Activated T-cell treated with anti-CD3 and anti-CD28 coated beads, Interleukin-2, amount 50 U/mL, for 4 hours (primary cell): Measurements from ENCODE around the gene CD248. TPM values are rescaled to one million over a fixed set of nuclear protein-coding genes. Genes with fewer than 3 reads are reported as not detected.
"Not testable (repeated sequence)": the region's sequence is repeated elsewhere in the genome, so short reads cannot be mapped to it uniquely, and the experiment has no call there.

ENCODE experiments used
- ATAC-seq, 2 donors: fragments of 200-7000 bp; cut with Tn5 transposase; one replicate each; pipeline ENCODE4 v1.10.0; 2021
- DNase-seq: peaks from one replicate; pipeline ENCODE4 v3.0.0-alpha.2; 2020
- H3K27me3 Mint-ChIP-seq: one replicate; pipeline ENCODE4 v1.8.0; 2021; ENCODE audit warnings: low read depth, mixed read lengths
- H3K36me3 Mint-ChIP-seq: one replicate; pipeline ENCODE4 v1.8.0; 2022; ENCODE audit warnings: mixed read lengths; ENCODE audit not compliant: insufficient read depth
- H3K4me1 Mint-ChIP-seq: one replicate; pipeline ENCODE4 v1.8.0; 2021; ENCODE audit warnings: low read depth, mixed read lengths
- H3K4me3 Mint-ChIP-seq: one replicate; pipeline ENCODE4 v1.8.0; 2021; ENCODE audit warnings: mild to moderate bottlenecking, moderate library complexity, mixed read lengths
- H3K9me3 Mint-ChIP-seq: one replicate; pipeline ENCODE4 v1.8.0; 2021; ENCODE audit warnings: mixed read lengths
- total RNA-seq, 3 donors: library from RNA; stranded (reverse); gene quantifications; one replicate each; pipeline ENCODE4 v1.2.1, GENCODE V29; 2021

CD248 gene
- total RNA-seq, 3 donors from 2014 or later: 0.65 to 1.5 (median 0.82) TPM

DNA sequence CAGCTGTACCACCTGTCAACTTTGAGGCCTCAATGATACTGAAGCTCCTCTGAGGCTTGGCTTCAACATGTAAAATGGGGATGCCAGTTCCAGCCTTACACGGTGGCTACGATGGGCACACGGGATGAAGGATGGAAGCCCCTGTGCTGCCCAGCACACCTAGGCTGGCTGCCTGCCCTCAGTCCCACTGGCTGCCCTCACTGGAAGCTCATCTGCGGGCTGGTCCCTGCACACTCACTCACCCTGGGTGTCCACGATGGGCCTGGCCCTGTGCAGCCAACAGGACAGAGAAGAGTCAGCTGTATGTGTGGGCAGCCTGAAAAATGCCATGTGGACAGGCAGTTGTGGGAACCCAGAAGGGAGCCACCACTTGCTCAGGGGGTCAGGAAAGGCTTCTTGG, 30.1 kb downstream of the CD248 start:
- peaks cover 5% of the 10 kb centered on the region for H3K27me3 Mint-ChIP-seq
- H3K4me3 Mint-ChIP-seq: peak overlapping the region; percentile 94

DNA sequence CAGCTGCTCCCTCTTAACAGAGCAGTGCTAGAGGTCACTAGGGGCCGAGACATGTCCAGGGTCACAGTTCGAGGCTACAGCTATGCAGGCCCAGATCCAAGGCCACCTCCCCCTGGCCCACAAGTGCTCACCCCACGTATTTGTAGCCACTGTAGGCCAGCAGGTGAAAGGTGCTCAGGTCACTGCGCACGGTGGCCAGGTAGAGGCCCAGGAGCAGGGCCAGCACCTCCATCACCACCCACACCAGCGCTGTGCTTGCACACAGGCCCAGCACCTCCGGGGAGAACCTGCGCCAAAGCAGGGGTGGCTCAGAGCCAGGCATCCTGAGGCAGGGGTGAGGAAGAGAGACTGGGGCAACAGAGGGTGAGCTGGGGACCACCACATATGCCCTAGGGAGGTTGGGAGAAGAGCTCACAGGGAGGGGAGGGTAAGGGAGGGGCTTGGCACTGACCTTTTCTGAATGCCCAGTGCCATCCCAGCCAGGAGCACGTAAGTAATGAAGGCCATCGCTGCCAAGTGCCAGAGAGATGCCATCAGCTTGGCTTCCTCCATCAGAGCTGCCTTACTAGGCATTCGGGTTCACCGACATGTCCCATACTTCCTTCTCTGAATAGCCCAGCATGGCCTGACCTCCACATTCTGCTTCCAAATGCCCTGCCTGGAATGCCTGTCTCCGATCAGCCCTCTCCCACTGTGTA, 31.4 kb downstream of the CD248 start:
- H3K4me1 Mint-ChIP-seq: peaks cover 38% of the 10 kb centered on the region
- no peaks in the 10 kb centered on the region for H3K27me3 Mint-ChIP-seq
- peaks cover 2% of the 10 kb centered on the region for H3K36me3 Mint-ChIP-seq
- ATAC-seq (no peak), DNase-seq (no peak)
- no peaks in the 10 kb centered on the region for H3K9me3 Mint-ChIP-seq
- H3K4me3 Mint-ChIP-seq: no peak overlapping the region

More for the DNA sequence above, 30.1 kb downstream of the CD248 start:
- no peak for DNase-seq
- Mint-ChIP-seq H3K9me3 (no peaks in the 10 kb centered on the region), H3K4me1 (peaks cover 37% of the 10 kb centered on the region), H3K36me3 (peaks cover 2% of the 10 kb centered on the region)
- no peak for ATAC-seq

DNA sequence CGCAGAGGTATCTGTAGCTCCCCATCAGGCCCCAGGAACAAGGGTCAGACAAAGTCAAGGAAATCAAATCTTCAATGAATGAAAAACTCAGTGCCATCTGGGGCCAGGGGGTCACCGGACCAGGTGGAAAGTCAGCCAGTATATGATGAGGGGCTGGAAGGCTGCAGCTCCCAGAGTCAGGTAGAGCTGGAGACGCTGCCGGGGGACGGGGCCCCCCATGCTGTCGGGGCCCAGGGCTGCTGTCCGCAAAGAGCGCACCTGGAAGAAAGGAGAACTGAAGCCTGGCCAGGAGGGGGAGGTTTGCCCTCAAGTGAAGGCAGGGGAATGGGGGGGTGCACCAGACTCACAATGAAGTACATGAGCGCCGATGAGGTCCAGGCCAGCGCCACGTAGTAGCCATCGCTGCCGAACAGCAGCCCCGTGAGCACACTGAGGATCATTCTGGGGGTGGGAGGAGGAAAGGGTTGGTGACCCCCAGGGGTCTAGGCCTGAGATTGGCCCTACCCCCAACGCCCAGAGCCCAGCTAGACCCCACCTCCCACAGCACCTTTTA, 32.2 kb downstream of the CD248 start:
- ATAC-seq: no peak
- peaks cover 2% of the 10 kb centered on the region for H3K36me3 Mint-ChIP-seq
- no peak overlapping the region for H3K4me3 Mint-ChIP-seq
- no peaks in the 10 kb centered on the region for H3K9me3 Mint-ChIP-seq
- no peaks in the 10 kb centered on the region for H3K27me3 Mint-ChIP-seq
- H3K4me1 Mint-ChIP-seq: peaks cover 31% of the 10 kb centered on the region
- DNase-seq: no peak

DNA sequence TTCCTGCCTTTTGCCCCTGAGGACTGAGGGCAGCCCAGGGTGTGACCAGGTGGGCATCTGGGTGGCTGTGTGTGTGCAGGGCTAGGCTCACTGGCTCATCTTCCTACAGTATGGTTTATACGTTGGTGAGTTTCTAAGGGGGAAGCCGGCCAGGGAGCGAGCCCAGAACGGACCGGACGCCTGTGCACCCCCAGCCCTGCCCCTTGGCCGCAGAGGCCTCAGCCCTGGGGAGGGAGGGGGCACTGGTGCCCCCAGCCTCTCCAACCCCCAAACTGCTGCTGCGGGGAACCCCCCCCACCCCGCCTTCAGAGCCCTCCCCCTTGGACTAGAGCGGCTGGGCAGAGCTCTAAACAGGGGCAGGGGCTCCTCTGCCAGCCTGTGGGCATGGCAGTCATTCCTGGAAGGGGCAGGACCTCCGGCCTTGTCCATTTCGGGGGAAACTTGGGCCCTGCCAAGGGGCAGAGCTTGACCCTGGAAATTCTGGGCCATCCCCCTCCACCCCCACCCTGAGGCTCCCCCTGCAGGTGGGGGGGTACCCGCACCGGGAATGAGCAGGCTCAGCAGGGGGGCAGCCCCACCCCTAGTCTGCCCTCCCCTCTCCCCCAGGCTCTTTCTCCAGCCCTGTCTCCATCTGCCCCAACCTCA, 33.3 kb downstream of the CD248 start:
- ATAC-seq (no peak), DNase-seq (no peak)
- Mint-ChIP-seq H3K9me3 (no peaks in the 10 kb centered on the region), H3K27me3 (no peaks in the 10 kb centered on the region), H3K36me3 (peaks cover 2% of the 10 kb centered on the region), H3K4me3 (no peak overlapping the region), H3K4me1 (peaks cover 32% of the 10 kb centered on the region)

DNA sequence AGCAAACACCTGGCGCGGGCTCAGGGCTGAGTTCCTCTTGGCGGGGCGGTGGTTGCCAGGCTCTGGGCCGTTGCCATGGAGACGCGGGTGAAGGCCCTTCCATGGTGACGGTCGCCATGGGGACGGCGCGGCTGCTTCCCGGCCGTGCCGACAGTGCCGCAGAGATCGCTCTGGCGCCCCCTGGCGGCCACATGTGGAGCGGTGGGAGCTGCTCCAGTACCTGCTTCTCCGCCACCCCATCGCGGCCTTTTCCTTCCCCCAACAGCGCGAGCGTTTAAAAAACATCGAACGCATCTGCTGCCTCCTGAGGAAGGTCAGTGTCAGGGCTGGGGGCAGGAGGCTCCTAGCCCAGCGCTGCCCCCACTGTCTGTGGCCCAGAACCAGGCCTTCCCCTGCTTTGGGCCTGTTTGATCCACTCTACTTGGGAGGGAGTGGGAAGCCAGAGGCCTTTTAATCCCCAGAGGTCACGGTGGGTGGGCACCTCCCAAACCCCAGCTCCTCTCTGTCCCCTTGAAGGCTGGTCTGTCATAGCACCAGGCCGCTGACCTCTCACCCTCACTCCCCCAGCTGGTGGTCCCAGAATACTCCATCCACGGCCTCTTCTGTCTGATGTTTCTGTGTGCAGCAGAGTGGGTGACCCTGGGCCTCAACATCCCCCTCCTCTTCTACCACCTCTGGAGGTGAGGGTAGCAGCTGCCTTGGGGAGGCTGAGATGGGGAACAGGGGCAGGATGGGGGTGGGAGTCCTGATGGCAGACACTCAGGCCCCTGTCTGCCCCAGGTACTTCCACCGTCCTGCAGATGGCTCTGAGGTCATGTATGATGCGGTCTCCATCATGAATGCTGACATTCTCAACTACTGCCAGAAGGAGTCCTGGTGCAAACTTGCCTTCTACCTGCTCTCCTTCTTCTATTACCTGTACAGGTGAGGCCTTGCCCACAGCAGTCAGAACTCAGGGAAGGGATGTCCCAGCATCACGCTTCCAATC, 34.1 kb downstream of the CD248 start:
- no peaks in the 10 kb centered on the region for H3K27me3 Mint-ChIP-seq
- peak; percentile 99 for DNase-seq
- H3K9me3 Mint-ChIP-seq: no peaks in the 10 kb centered on the region
- ATAC-seq: peak; percentile 89 to 90
- peak overlapping the region; percentile 33 for H3K4me3 Mint-ChIP-seq
- H3K4me1 Mint-ChIP-seq: peaks cover 32% of the 10 kb centered on the region
- peaks cover 2% of the 10 kb centered on the region for H3K36me3 Mint-ChIP-seq

DNA sequence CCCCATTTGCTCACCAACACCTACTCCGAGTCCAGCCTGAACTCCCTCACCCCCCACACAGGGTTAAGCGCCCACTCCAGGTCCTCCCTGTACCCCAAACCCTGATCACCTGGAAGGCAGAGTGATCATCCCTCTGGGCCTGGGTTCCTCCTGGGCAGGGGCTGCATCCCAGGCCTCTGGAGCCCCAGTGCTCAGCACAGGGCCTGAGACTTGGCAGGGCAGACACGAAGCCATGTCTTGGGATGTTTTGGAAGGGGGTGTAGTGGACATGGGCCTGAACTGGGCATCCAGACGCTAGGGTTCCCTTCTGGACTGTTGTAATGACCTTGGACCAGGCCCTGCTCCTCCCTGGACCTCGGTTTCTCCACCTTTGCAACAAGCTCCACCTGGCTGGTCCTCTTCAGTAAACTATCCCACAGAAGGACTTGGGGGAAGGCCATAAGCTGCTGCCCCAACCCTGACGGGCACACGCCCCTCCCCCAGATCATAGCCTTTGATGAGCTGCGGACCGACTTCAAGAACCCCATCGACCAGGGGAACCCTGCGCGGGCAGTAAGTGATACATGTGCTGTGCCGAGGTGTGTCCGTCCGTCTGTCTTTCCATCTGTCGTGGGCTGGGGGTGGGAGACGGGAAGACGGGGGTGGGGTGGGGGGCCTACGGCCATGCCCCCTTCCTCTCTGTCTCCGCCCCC, 34.9 kb downstream of the CD248 start:
- Mint-ChIP-seq H3K27me3 (no peaks in the 10 kb centered on the region), H3K4me3 (peak overlapping the region; percentile 33), H3K36me3 (peaks cover 2% of the 10 kb centered on the region), H3K4me1 (peaks cover 33% of the 10 kb centered on the region), H3K9me3 (no peaks in the 10 kb centered on the region)
- ATAC-seq (no peak), DNase-seq (no peak)

DNA sequence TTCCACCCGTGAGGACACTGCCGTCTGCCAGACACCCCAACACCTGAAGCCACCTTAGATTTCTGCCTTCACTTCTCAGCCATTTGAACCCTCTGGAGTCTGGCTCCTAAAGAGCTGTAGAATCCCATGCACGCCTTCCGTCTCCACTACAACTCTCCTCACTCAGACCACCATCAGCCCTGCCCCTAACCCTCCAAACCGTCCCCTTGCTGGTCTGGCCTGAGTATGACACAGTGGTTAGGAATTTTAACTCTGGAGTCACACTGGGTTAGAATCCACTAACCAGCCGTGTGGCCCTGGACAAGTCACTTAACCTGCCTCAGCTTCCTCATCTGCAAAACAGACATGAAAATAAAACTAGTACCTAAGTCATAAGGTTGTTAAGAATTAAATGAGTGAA, 35.8 kb downstream of the CD248 start:
- peaks cover 35% of the 10 kb centered on the region for H3K4me1 Mint-ChIP-seq
- no peaks in the 10 kb centered on the region for H3K9me3 Mint-ChIP-seq
- H3K27me3 Mint-ChIP-seq: no peaks in the 10 kb centered on the region
- DNase-seq (no peak), ATAC-seq (no peak)
- peaks cover 2% of the 10 kb centered on the region for H3K36me3 Mint-ChIP-seq
- no peak overlapping the region for H3K4me3 Mint-ChIP-seq

DNA sequence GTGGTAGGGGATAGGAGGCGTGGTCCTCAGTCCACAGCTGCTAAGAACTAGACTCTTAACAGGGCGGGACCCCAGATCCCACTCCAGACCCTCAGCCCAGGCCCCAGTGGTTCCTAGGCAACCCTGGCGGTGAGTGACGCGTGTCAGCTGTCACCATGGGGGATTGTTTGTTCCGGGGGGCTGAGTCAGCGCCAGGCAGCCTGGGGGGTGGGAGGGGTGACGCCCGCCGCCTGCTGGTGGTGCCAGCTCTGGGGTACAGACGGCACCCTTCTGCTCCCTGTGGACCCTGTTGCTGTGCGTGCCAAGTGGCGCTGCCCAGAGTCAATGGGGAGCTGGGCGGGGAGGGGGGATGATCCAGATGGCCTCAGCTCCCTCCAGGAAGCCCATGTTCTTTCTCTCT, 36.4 kb downstream of the CD248 start:
- Mint-ChIP-seq H3K36me3 (no peaks in the 10 kb centered on the region), H3K9me3 (no peaks in the 10 kb centered on the region), H3K27me3 (no peaks in the 10 kb centered on the region), H3K4me1 (peaks cover 35% of the 10 kb centered on the region), H3K4me3 (no peak overlapping the region)
- DNase-seq: no peak
- ATAC-seq: no peak

DNA sequence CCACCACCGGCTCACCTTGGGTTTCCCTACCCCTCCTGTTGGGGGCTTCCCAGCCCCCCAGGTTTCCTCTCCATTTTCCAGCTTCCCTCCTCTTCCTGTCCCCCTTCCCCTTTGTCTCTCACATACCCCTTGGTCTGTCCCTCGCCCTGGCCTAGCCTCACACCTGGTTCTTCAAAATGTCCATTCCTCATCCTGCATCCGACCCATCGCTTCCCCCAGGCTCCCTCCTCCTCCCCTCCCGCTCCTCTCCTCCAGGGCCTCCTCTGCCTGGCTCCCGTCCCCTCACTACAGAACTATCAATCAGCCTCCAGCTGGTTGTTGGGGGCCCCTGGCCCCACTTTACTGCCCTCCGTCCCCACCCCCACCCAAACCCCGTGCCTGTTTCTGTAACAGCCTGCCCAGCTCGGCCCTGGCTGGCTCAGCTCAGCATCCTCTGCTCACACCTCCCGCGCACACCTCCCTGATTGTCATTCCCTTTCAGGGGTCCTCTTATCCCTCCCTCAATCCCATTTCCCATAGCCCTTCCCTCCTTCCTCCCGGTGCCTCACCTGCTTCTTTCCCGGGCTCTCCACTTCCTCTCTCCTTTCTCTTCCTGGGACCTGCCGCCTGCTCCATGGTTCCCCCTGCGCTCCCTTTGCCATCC, 37.6 kb downstream of the CD248 start:
- H3K4me1 Mint-ChIP-seq: peaks cover 35% of the 10 kb centered on the region
- H3K27me3 Mint-ChIP-seq: no peaks in the 10 kb centered on the region
- DNase-seq (no peak), ATAC-seq (no peak)
- peaks cover 3% of the 10 kb centered on the region for H3K36me3 Mint-ChIP-seq
- H3K9me3 Mint-ChIP-seq: no peaks in the 10 kb centered on the region
- H3K4me3 Mint-ChIP-seq: peak overlapping the region; percentile 64

DNA sequence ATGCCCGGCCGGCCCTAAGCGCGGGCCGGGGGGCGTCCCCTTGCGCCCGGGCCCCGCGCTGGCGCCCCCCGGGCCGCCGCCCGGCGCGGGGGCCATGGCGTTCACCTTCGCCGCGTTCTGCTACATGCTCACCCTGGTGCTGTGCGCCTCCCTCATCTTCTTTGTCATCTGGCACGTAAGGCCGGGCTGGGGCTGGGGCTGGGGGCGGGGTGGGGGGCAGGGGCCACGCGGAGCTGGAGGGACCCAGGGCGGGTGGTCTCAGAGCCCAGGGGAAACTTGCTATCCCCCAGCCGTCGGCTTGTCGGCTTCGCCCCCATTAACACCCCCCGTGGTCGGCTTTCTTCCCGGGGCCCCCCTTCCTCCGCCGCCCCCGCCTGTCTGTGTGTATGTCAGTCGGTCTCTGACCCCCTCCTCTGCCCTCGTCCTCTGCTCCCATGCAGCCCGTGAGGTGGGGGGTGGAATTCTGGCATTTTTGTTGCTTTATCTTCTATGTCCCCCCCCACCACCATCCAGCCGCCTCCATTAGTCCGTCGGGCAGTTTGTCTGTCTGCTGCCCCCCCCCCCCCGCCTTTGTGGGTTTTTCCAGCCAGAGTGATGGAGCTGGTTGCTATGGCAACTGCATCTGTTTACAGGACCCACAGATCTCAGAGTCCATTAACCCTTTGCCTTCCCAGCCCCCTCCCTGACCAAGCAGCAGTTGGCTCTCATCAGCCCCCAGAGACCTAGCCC, 38.3 kb downstream of the CD248 start:
- Mint-ChIP-seq H3K4me1 (peaks cover 40% of the 10 kb centered on the region), H3K4me3 (peak overlapping the region; percentile 64), H3K27me3 (no peaks in the 10 kb centered on the region), H3K9me3 (no peaks in the 10 kb centered on the region), H3K36me3 (peaks cover 8% of the 10 kb centered on the region)
- DNase-seq (no peak), ATAC-seq (peak; percentile 11)

DNA sequence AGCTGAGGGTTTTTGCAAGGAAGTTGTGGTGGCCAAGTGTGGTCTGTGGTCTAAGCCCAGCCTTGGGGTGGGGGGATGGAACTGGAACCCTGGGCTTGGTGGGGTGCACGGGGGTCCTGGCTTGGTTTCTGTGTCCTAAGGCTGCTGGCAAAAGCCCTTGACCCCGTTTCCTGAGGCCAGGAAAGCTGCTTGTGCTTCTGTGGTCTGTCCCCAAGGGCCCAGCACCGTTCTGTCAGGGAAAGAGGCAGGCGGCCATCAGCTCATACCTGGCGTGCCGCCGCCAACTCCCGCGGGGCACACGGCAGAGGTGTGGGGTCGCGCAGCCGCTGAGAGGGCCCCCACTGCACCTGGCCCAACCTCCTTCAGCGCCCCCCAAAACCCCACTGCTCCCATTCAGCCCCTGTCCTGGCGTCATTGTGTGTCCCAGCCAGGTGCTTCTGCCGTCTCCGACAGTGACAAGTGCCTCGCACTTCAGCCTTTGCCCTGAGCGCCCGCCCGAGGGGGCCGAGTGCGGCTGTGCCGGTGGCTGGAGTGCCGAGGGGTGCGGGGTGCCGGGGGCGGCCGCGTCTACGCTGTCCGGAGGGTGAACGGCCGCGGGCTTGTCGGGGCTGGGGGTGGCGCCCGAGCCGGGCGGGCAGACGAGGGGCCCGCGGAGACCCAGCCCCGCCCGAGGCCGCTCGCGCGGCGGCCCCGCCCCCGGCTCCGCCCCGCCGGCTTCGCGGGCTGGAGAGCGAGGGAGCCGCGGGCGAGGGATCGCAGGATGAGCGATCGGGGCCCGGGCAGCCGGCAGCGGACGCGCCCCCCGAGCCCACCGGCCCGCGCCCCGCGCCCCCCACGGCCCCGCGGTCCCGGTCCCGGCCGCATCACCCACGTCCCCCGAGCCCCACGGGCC, 39.1 kb downstream of the CD248 start, which contains the start of gene CNIH2:
Gene CNIH2, plus strand, starts transcription at position 705 of the 892 bp plus-strand sequence. CDS start 282 bp downstream, outside the sequence.
- peak; percentile 52 to 57 for ATAC-seq

DNA sequence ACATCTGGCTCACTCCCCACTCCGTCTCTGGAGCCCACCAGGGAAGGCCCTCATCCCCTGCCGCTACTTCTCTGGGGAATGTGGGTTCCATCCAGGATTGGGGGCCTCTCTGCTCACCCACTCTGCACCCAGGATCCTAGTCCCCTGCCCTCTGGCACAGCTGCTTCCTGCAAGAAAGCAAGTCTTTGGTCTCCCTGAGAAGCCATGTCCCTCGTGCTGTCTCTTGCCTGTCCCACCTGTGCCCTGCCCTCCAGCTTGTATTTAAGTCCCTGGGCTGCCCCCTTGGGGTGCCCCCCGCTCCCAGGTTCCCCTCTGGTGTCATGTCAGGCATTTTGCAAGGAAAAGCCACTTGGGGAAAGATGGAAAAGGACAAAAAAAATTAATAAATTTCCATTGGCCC, 39.8 kb downstream of the CD248 start:
- H3K27me3 Mint-ChIP-seq, H3K9me3 Mint-ChIP-seq, H3K4me3 Mint-ChIP-seq, ATAC-seq, DNase-seq: not testable (repeated sequence)
- Mint-ChIP-seq H3K4me1 (peaks cover 40% of the 10 kb centered on the region), H3K36me3 (peaks cover 18% of the 10 kb centered on the region)

More for the DNA sequence above, 39.1 kb downstream of the CD248 start, which contains the start of gene CNIH2:
- Mint-ChIP-seq H3K27me3 (no peaks in the 10 kb centered on the region), H3K9me3 (no peaks in the 10 kb centered on the region), H3K4me3 (peak within 1 kb of the TSS; percentile 64), H3K36me3 (peaks cover 14% of the 10 kb centered on the region), H3K4me1 (peaks cover 41% of the 10 kb centered on the region)
- DNase-seq: no peak
